ENCODE results near the gene PPP1R1C. TPM values are rescaled to one million over a fixed set of nuclear protein-coding genes. Genes with fewer than 3 reads are reported as not detected.

The PPP1R1C gene
- total RNA-seq, 1 experiment from 2014 or later: 4.0 TPM

- no peak overlapping the region for H2BK120ac ChIP-seq (ENCODE audit: low read depth, low read length, poor library complexity, severe bottlenecking)
Measured at GRCh38 chr2:182144041-182144775, 158.6 kb downstream of the PPP1R1C start.

More at GRCh38 chr2:182144041-182144775, 158.6 kb downstream of the PPP1R1C start:
- Mint-ChIP-seq H3K27me3 (ENCODE audit: low read depth) (no peaks in the 10 kb centered on the region), H3K4me1 (peaks cover 10 to 12% of the 10 kb centered on the region in 2 experiments), H3K4me3 (no peak overlapping the region), H3K27ac (peak overlapping the region in 1 of 3 experiments; percentile 62; a peak in 2 of 7 replicates), H3K9me3 (no peaks in the 10 kb centered on the region), H3K36me3 (ENCODE audit: insufficient read depth in 1 of 3, low read depth in 3 of 3) (no peaks in the 10 kb centered on the region; a peak in 1 of 7 replicates)
- Histone ChIP-seq H3K4me1 (ENCODE audit: insufficient read depth, low read length) (0 out of 2 replicates have a peak, but pooled peaks cover 2% of the 10 kb centered on the region), H2AFZ (ENCODE audit: low read length) (no peak overlapping the region), H3K23ac (ENCODE audit: insufficient read length, low read depth, low read length) (no peak overlapping the region), H2BK5ac (ENCODE audit: insufficient read length, low read length) (no peak overlapping the region), H3K9me3 (ENCODE audit: control insufficient read depth, low read depth, low read length) (no peaks in the 10 kb centered on the region), H4K5ac (ENCODE audit: insufficient read length, low read depth, low read length) (no peak overlapping the region), H3K27ac (ENCODE audit: insufficient read length, low read depth, low read length) (no peak overlapping the region), H4K8ac (replicated peaks; ENCODE audit: insufficient read length, low read depth, low read length) (no peak overlapping the region), H2BK20ac (ENCODE audit: low read depth, low read length, poor library complexity, severe bottlenecking) (no peak overlapping the region), H3T11ph (ENCODE audit: low read length) (no peak overlapping the region), H4K20me1 (ENCODE audit: control insufficient read depth, insufficient read depth, insufficient read length) (no peaks in the 10 kb centered on the region), H3K79me2 (ENCODE audit: insufficient read depth, low read length) (no peaks in the 10 kb centered on the region), H3K56ac (ENCODE audit: insufficient read length, low read depth, low read length) (no peak overlapping the region), H2BK15ac (ENCODE audit: low read depth, low read length) (no peak overlapping the region), H4K91ac (ENCODE audit: insufficient read length, low read depth, low read length) (no peak overlapping the region), H3K9ac (ENCODE audit: extremely low read depth, insufficient read length, low read length) (no peak overlapping the region), H2BK12ac (ENCODE audit: insufficient read length, low read depth, low read length) (no peak overlapping the region), H3K14ac (ENCODE audit: insufficient read depth, low read length) (no peak overlapping the region), H2AK5ac (ENCODE audit: insufficient read length, low read length) (no peak overlapping the region), H3K27me3 (ENCODE audit: insufficient read depth, low read length) (no peaks in the 10 kb centered on the region), H3K4ac (ENCODE audit: low read depth, low read length) (no peak overlapping the region), H3K23me2 (ENCODE audit: insufficient read length, low read depth, low read length, poor library complexity, severe bottlenecking) (no peaks in the 10 kb centered on the region), H3K18ac (ENCODE audit: insufficient read length, low read depth, low read length) (no peak overlapping the region), H3K4me2 (ENCODE audit: insufficient read depth, insufficient read length, low read length) (no peak overlapping the region), H3K79me1 (ENCODE audit: insufficient read depth, low read depth, low read length, poor library complexity, severe bottlenecking) (no peaks in the 10 kb centered on the region)
- DNase-seq: no peak
- no CpG with 5 or more reads among the region's 7 CpGs for WGBS (ENCODE audit: extremely low coverage, insufficient read length, low lambda C conversion rate)
- TF ChIP-seq CTCF (conservative IDR thresholded peaks at IDR 0.05): no peak
